GM18519 (cell line): ENCODE data around the gene AFF1.
"Not testable (repeated sequence)": the region's sequence is repeated elsewhere in the genome, so short reads cannot be mapped to it uniquely, and the experiment has no call there.

Source experiments
- ATAC-seq: cut with Tn5 transposase; IDR thresholded peaks from one replicate; pipeline ENCODE4 v1.9.1; 2021; ENCODE audit warnings: mild to moderate bottlenecking, moderate library complexity; ENCODE audit not compliant: unreplicated experiment, low FRiP score

The AFF1 gene

DNA sequence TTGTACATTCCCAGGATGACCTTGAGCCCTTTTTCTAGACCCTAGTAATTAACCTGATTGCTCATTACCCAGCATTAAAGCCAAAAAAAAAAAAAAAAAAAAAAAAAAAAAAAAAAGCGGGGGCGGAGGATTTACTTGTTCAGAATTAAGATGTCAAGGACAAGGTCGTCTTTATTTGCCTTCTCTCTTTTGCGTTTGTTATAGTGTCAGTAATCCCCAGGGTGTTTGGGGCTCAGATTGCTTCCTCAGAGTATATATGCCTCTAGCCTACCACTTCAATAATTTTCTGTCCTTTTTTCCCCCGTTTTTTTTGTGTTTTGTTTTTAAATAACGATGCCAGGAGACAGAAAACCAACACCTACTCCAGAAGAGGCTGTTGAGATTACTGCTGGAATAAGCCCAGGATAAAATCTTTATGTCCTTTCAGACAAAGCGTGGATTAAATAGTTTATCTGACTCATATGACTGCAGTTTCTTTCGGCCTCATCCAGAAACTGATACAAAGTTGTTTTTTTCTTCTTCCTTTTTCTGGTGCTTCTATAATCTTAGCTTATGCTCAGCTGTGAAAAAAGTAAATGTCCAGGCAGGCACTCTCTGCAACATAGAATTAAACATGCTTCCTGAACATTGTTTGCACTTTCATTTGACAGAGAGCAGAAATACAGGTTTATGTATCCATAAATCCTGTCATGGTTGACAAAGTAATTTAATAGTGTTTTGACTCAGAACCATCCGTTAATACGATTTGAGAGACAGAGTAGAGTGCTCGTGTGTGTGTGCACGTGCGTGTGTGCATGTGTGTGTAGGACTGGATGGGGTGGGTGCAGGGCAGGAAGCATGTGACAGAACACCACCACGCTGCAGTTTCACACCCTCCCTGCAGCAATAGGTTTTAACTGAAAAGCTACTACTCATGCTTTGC lies 138.6 kb downstream of the AFF1 start:
- peak; percentile 91 for ATAC-seq

DNA sequence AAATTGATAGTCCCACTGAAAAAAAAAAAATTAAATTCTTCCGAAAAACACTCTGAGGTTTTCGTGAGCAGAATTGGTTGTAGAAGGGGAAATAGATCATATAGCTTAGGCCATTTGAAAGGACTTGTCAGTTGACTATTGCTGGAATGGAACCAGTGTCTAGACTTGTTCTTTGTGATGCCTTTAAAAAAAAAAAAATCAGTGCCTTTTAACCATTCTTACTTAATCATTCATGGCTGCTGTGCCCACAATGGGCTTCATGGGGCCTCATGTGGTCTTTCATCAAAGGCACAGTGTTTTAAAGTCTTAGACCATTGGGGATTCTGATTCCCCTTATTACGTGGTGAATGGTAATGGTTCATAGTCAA lies 139.3 kb downstream of the AFF1 start:
- no peak for ATAC-seq

GRCh38 chr4:87075876-87076275 lies 141.1 kb downstream of the AFF1 start:
- no peak for ATAC-seq

DNA sequence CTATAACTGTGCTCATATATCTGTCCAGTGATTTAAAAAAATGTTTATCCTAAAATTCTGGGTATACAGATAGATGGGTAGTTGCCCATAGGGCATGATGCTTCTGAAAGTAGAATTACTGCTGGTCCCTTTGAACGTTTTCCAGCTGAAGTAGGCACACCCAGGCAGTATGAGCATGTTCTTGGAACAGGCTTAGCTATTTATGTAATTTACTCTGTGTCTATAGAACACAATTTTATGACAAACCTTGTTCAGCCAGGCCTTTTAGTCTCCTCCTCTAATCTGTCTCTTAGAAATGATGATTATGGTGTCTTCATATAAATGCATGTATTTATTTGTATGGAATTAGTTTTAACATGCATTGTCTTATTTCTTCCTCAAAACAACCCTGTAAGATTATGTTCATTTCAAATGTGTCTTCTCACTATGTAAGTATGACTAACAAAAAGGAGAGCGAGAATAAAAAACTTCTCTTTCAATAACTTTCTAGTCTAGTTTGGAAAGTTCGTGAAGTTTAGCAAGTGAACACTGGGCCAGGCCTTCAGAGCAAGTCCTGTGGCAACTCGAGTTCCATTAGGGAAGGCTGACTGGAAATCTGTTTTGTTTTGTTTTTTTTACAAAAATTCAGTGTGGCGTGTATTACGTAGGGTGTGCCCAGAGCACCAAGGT lies 142.0 kb downstream of the AFF1 start:
- ATAC-seq = no peak

GRCh38 chr4:87077914-87078585 lies 143.2 kb downstream of the AFF1 start:
- ATAC-seq = no peak

- no peak for ATAC-seq
These were observed 144.2 kb downstream of the AFF1 start for GRCh38 chr4:87078987-87079486.

GRCh38 chr4:87079967-87080366 lies 145.2 kb downstream of the AFF1 start:
- ATAC-seq = no peak

DNA sequence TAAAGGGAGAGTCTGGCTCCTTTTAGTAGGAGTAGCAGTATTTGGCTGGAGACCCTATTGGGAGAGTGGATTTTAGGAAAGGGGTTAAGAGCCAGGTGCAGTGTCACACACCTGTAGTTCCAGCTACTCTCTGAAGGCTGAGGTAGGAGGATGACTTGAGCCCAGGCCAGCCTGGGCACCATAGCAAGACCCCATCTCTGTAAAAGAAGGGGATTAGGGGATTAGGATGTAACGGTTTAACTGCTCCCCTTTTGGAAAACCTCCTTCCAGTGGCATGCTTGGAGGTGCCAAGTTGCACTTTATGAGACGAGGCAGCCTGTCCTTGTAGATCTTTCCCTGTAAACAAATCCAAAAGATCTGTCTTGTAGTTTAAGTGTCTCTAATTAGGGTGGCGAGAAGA lies 145.7 kb downstream of the AFF1 start:
- ATAC-seq = no peak

- ATAC-seq = no peak
These were observed 147.0 kb downstream of the AFF1 start for GRCh38 chr4:87081826-87082225.

GRCh38 chr4:87085732-87086131 lies 150.9 kb downstream of the AFF1 start:
- ATAC-seq = not testable (repeated sequence)

DNA sequence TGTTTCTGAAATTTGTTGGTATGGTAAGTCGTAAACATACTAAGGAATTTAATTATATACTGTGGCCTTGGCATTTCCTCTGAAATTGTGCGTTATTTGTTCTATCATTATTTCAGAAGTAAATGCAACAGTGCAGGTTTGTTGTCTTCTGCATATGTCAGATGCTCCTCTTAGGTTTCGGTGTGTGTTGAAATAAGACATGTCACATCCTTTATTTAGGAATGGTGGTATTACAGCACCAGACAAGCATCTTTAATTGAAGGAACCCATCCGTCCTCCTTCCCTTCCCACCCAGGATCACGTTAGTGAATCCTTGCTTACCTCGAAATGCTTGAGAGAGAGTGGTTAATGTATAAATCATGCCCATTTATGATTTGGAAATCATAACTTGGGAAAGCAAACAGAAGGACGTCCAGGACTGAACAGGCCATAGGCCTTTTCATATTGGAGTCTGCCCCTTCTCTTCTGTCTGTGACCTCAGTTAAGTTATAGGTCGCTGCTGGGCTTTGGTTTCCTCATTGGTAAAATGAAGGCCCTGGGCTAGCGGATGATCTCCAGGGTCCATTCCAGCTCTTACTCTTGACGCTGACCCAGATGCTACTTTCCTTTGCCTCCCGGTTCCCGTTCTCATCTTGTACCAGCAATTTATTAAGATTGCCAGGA lies 151.5 kb downstream of the AFF1 start:
- no peak for ATAC-seq

DNA sequence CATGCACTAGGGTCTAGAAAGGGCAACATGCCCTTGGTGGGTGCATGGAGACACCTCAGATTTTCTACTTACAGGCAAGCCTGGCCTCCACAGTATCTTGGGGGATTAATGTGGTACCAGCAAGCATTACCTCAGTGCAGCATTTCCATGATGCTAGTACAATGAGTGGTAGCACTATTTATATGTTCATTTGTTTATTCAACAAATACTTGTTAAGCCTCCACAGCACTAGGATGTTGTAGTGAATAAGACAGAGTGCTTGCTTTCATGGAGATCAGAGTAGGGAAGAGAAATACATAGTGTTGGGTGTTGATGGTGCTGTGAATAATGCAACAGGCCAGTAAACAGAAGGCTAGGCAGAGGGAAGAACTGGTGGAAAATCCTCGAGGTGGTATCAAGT lies 152.2 kb downstream of the AFF1 start:
- ATAC-seq = no peak

DNA sequence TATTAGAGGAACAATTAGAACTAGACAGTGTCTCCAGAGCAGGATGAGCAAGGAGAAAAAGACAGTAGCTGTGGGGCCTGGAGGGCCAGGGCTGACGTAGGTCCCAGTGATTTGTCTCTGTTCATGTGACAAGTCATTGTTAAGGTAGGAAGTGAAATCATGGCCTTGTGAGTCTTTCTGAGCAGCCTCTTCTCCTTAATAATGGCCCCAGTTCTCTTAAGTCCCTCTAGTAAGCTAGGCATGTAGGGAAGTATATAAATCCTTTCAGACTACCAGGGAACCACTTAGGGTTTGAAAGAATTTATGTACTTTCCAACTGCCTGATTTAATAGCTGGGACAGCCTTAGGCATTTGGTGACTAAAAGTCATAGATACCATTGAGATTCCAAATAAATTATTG lies 152.6 kb downstream of the AFF1 start:
- ATAC-seq = no peak

GRCh38 chr4:87088186-87088585 lies 153.4 kb downstream of the AFF1 start:
- ATAC-seq = no peak

GRCh38 chr4:87089368-87089767 lies 154.6 kb downstream of the AFF1 start:
- ATAC-seq = no peak

DNA sequence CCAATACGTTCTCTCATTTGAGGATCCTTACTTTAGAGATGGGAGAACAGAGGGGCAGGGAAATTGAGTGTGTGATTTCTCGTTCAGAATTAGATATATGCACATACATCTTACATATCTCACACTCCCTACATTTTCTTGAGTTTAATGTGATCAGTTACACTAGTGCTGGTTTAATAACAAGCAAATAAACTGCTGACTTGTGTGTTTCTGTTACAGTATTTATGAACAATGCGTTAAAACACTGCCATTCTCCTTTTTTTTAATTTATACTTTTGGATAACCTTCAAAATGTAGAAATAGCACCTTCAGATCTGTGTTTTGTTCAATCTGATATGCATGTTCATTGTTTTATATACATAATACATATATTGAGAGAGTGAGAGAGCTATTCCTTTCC lies 155.5 kb downstream of the AFF1 start:
- ATAC-seq = no peak

GRCh38 chr4:87092389-87093141 lies 157.8 kb downstream of the AFF1 start:
- no peak for ATAC-seq

DNA sequence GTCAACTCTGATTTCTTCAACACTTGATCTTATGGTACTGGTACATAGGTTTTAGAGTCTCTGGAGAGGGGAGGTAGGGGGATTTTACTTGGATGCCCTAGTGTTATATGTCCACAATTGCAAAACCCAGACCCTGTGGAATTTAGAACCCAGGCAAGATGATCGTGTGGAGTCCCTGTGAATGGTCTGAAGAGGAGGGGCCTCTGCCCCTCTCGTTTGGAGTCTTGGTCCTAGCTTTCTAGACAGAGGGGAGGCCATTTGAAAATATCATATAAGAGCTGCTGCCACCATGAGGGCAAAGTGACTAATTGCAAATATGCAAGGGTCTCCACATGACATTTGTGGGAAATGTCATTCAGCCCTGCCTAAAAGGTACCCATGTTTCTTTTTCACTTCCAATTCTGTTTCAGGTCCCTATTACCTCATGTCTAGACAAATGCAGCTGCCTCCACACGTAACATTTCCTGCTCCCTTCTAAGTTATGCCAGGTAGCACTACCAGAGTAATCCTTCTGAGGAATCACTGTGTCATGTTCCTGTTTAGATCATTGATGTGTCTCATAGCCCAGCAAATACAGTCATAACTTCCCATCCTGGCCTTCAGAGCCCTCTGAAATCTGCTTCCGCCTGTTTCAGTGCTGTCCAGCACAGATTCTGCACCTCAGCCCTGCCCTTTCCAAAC lies 158.8 kb downstream of the AFF1 start:
- ATAC-seq = peak; percentile 77

DNA sequence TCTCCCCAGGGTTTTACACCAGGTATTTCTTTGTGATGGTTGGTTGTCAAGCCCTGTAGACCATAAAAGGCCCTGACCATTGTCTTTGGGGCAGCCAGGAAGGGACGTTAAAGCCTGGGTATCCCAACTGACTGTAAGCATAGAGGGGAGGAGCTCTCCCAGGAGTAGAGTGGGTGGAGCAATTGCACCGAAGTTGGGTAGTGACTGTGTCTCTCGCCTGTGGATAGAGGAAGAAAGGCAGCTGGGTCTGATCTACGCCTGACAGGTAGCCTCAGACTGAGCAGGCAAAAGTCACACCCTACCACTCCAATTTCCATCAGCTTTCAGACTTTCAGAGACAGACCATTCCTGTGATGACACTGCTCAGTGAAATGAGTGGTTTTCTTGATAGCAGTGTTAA lies 162.3 kb downstream of the AFF1 start:
- ATAC-seq = no peak
